Measurements from ENCODE around the gene RXRB.
"Not testable (repeated sequence)": the region's sequence is repeated elsewhere in the genome, so short reads cannot be mapped to it uniquely, and the experiment has no call there.

The RXRB gene

GRCh38 chr6:33160728-33161344 is 39.6 kb downstream of the RXRB start:
- DNase-seq, result no peak

DNA sequence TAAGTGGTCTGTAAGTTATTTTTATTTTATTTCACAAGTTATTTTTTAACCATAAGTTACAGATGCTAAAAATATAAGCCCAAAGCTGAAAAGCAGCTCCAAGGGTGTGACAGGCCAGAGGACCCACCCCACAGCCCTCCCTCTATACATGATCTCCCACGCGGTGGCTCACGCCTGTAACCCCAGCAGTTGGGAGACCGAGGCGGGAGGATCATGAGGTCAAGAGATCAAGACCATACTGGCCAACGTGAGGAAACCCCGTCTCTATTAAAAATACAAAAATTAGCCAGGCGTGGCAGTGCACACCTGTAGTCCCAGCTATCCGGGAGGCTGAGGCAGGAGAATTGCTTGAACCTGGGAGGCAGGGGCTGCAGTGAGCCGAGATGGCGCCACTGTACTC is 40.4 kb downstream of the RXRB start:
- no peak for DNase-seq

DNA sequence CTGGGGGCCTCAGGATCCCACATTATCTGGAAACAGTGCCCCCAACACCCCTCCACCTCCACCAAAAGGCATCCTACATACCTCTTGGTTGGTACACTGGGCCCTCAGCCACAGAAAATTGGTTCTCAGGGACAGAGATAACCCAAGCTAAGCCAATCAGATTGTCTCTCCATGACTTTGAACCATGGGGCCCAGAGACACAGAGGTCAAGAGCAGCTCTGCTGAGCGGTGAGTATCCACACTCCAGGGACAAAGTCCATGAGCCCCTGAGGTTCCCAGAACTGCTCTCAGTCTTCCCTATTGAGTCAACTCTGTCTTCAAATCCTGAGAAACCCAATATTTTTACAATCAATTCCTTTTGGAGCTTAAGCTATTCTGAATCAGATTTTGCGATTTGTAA is 43.5 kb downstream of the RXRB start:
- DNase-seq, result no peak

DNA sequence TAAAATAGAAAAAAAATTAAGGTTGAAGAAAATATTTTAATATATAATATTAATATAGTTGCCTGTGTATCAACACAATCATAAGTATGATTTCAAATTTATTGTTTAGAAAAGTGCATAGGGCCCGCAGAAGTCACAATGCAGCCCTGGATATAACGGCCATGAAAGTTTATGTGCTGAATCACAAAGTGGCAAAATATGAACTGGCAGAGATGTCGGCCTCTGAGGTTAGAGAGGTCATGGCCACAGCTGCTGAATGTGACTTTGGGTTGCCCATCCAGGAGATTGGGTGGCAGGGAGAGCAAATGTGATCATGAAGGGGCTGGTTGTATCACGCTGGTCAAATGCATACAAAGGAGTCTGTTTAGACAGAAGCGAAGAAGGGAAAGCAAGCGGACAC is 43.9 kb downstream of the RXRB start:
- no peak for DNase-seq

DNA sequence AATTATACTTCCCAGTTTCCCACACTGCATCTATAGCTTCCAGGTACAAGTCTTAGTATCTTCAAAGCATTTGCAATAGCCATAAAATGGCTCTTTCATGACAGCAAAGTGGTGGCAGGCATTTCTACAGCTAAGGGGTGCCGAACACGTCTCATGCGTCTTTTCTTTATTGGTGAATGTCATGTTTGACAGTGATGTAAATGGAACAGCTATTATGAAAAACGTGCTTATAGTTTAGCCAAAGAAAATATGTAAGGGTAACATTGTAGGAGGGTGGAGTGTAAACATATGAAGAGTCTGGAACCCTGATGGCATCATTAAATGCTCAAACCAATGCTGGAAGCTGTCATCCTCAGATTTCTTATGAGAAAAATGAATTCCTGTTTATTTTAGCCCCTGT is 46.1 kb downstream of the RXRB start:
- DNase-seq, result no peak

GRCh38 chr6:33151050-33151449 is 49.4 kb downstream of the RXRB start:
- DNase-seq, result no peak

- DNase-seq, result not testable (repeated sequence)
These were observed 49.9 kb downstream of the RXRB start for GRCh38 chr6:33150560-33150959.

DNA sequence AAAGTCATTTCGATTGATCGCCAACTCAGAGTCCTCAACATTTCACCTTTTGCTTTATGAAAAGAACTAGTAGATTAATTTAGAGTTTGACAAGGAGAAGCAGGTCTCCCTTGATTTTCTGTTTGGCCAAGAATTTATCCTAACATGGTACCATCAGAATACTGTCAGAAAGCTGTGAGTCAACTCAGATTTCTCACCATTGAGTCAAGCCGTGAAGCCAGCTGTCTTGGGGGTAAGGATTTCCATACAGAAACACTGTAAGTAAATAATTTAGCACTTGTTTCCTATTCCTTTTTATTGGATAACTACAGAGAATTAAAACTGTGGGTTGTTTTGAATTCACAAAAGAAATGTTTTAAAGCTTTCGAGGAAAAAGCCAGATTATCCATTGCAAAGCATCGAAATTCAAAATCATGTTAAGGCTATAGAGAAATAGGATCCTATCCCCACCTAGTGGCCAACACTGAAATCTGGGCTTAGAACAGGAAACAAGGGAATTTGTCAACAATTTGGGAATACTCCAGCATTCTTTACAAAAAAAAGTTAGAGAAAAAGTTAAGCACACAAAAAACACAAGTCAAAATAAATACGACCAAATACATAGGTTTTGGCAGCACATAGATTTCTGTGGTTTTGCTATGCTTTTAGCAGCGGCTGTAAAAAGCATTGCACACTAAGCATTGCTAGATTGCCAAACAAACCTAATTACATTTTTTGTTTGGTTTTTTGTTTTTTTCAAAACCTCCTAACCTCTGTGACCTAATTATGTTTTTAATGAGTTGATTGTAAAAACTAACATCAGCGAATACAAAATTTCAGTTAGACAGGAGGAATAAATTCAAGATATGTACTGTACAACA is 52.4 kb downstream of the RXRB start:
- peak in 1 of 2 experiments; percentile 28 for DNase-seq

- DNase-seq, result no peak
These were observed 56.1 kb downstream of the RXRB start for GRCh38 chr6:33144373-33144772.
